ENCODE measurements around the gene ATP1A4.
A peak's percentile ranks its signal among the peaks of the same experiment; 100 is the strongest.
"Not testable (repeated sequence)": the region's sequence is repeated elsewhere in the genome, so short reads cannot be mapped to it uniquely, and the experiment has no call there.

The ATP1A4 gene

GRCh38 chr1:160123726-160124125 lies 27.7 kb upstream of the ATP1A4 start:
- DNase-seq (ENCODE audit: low read depth in 2 of 2): no peak

GRCh38 chr1:160124705-160125478 lies 26.5 kb upstream of the ATP1A4 start:
- peak in 1 of 2 experiments; percentile 20 for DNase-seq (ENCODE audit: low read depth in 2 of 2)

GRCh38 chr1:160125746-160126145 lies 25.7 kb upstream of the ATP1A4 start:
- no peak for DNase-seq (ENCODE audit: low read depth in 2 of 2)

GRCh38 chr1:160126342-160126741 lies 25.1 kb upstream of the ATP1A4 start:
- not testable (repeated sequence) for DNase-seq (ENCODE audit: low read depth in 2 of 2)

GRCh38 chr1:160127381-160127780 lies 24.0 kb upstream of the ATP1A4 start:
- no peak for DNase-seq (ENCODE audit: low read depth in 2 of 2)

GRCh38 chr1:160127865-160128523 lies 23.4 kb upstream of the ATP1A4 start:
- no peak for DNase-seq (ENCODE audit: low read depth in 2 of 2)

GRCh38 chr1:160128636-160129035 lies 22.8 kb upstream of the ATP1A4 start:
- DNase-seq (ENCODE audit: low read depth in 2 of 2): no peak

GRCh38 chr1:160129046-160129445 lies 22.4 kb upstream of the ATP1A4 start:
- no peak for DNase-seq (ENCODE audit: low read depth in 2 of 2)

GRCh38 chr1:160129558-160129957 lies 21.8 kb upstream of the ATP1A4 start:
- DNase-seq (ENCODE audit: low read depth in 2 of 2): no peak

GRCh38 chr1:160129966-160130365 lies 21.4 kb upstream of the ATP1A4 start:
- DNase-seq (ENCODE audit: low read depth in 2 of 2): no peak

- DNase-seq (ENCODE audit: low read depth in 2 of 2): no peak
Measured at GRCh38 chr1:160130486-160130885, 20.9 kb upstream of the ATP1A4 start.

GRCh38 chr1:160130939-160131338 lies 20.5 kb upstream of the ATP1A4 start:
- DNase-seq (ENCODE audit: low read depth in 2 of 2): no peak

- no peak for DNase-seq (ENCODE audit: low read depth in 2 of 2)
Measured at GRCh38 chr1:160131803-160132565, 19.4 kb upstream of the ATP1A4 start.

GRCh38 chr1:160133990-160134770 lies 17.2 kb upstream of the ATP1A4 start:
- no peak for DNase-seq (ENCODE audit: low read depth in 2 of 2)

GRCh38 chr1:160134791-160135572 lies 16.4 kb upstream of the ATP1A4 start:
- DNase-seq (ENCODE audit: low read depth in 2 of 2): no peak

- DNase-seq (ENCODE audit: low read depth in 2 of 2): no peak
Measured at GRCh38 chr1:160136121-160136925, 15.1 kb upstream of the ATP1A4 start.

- DNase-seq (ENCODE audit: low read depth in 2 of 2): no peak
Measured at GRCh38 chr1:160136926-160137200, 14.5 kb upstream of the ATP1A4 start.

- no peak for DNase-seq (ENCODE audit: low read depth in 2 of 2)
Measured at GRCh38 chr1:160137216-160137862, 14.1 kb upstream of the ATP1A4 start.

GRCh38 chr1:160139840-160140239 lies 11.6 kb upstream of the ATP1A4 start:
- no peak for DNase-seq (ENCODE audit: low read depth in 2 of 2)

- no peak for DNase-seq (ENCODE audit: low read depth in 2 of 2)
Measured at GRCh38 chr1:160143695-160144094, 7.7 kb upstream of the ATP1A4 start.
